ENCODE results near the gene TEK.

TEK gene

DNA sequence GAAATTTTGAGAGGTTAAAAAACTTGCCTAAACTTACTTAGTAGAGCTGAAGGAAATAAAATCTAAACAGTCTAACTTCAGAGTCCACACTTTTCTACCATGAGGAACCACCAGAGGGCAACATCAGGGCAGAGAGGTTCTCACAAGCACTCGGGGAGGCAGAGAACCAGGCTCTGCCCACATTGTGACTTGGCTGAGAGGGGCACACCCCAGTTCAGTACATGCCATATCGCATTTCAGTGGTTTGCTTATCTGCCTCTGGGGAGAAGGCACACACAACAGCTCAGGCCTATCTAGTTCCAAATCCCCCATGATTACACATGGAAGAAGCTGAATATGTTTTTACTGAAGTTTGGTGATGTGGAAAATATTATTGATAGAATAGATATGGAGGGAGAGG is 138.7 kb downstream of the TEK start:
- no peak overlapping the region for H3K4me3 ChIP-seq (ENCODE audit: low read depth, low read length)
- peak; percentile 47 for TF ChIP-seq CTCF (IDR thresholded peaks at IDR 0.05; ENCODE audit: insufficient read depth, low read length, missing control alignments)
- ChIA-PET CTCF (interaction anchor here (1.1 to 1.6 kb wide), 6 partner anchors 13 to 215 kb away, joined by 3 to 6 read pairs (median 4); no protein-coding TSS in a partner anchor), POLR2A (no interaction called here)
- DNase-seq (ENCODE audit: low read depth, low spot score) = no peak

- ChIA-PET CTCF (interaction anchor here (1.0 to 1.6 kb wide), 8 partner anchors 12 to 216 kb away, joined by 3 to 6 read pairs (median 4); no protein-coding TSS in a partner anchor), POLR2A (no interaction called here)
- no peak for DNase-seq (ENCODE audit: low read depth, low spot score)
- no peak overlapping the region for H3K4me3 ChIP-seq (ENCODE audit: low read depth, low read length)
- TF ChIP-seq CTCF (IDR thresholded peaks at IDR 0.05; ENCODE audit: insufficient read depth, low read length, missing control alignments) = no peak
These were observed 139.7 kb downstream of the TEK start for GRCh38 chr9:27248702-27249101.

- no peak for TF ChIP-seq CTCF (IDR thresholded peaks at IDR 0.05; ENCODE audit: insufficient read depth, low read length, missing control alignments)
- ChIA-PET CTCF (interaction anchor here (1.9 kb wide), 1 partner anchor 18 kb away, joined by 6 read pairs; no protein-coding TSS in a partner anchor), POLR2A (no interaction called here)
- H3K4me3 ChIP-seq (ENCODE audit: low read depth, low read length) = no peak overlapping the region
- DNase-seq (ENCODE audit: low read depth, low spot score) = no peak
These were observed 149.6 kb downstream of the TEK start for GRCh38 chr9:27258662-27259061.

- TF ChIP-seq CTCF (IDR thresholded peaks at IDR 0.05; ENCODE audit: insufficient read depth, low read length, missing control alignments) = no peak
- ChIA-PET CTCF (interaction anchor here (0.7 to 4.5 kb wide), 5 partner anchors 9 to 16 kb away, joined by 3 to 22 read pairs (median 4); no protein-coding TSS in a partner anchor), POLR2A (no interaction called here)
- no peak overlapping the region for H3K4me3 ChIP-seq (ENCODE audit: low read depth, low read length)
- no peak for DNase-seq (ENCODE audit: low read depth, low spot score)
These were observed 151.9 kb downstream of the TEK start for GRCh38 chr9:27260789-27261516.

GRCh38 chr9:27261517-27262211 is 152.6 kb downstream of the TEK start:
- DNase-seq (ENCODE audit: low read depth, low spot score) = no peak
- ChIA-PET CTCF (interaction anchor here (1.1 to 4.5 kb wide), 3 partner anchors 11 to 15 kb away, joined by 3 to 22 read pairs (median 9); no protein-coding TSS in a partner anchor), POLR2A (no interaction called here)
- no peak for TF ChIP-seq CTCF (IDR thresholded peaks at IDR 0.05; ENCODE audit: insufficient read depth, low read length, missing control alignments)
- H3K4me3 ChIP-seq (ENCODE audit: low read depth, low read length) = no peak overlapping the region

DNA sequence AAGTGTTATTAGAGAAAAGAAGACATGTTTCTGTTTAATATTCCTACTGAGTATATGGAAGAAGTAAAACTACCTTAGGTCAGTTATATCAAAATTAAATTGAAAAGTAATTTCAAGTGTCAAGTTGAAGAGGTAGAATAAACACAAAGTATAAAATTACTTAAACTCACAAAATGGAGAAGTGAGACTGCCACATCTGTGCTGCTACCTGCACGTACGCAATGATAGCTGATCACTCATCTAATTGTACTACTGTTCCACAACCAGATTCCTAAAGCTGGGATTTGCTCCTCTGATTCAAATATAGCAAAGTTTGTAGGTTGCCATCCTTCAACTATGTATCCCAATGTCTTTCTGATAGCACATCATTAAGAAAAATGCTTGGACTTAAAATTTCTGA is 163.1 kb downstream of the TEK start:
- no peak for TF ChIP-seq CTCF (IDR thresholded peaks at IDR 0.05; ENCODE audit: insufficient read depth, low read length, missing control alignments)
- H3K4me3 ChIP-seq (ENCODE audit: low read depth, low read length) = no peak overlapping the region
- DNase-seq (ENCODE audit: low read depth, low spot score) = no peak
- POLR2A ChIA-PET = no interaction called here
- CTCF ChIA-PET = interaction anchor here (1.6 to 7.3 kb wide), 3 partner anchors 11 to 241 kb away, joined by 4 to 101 read pairs (median 9); no protein-coding TSS in a partner anchor
